EL (cell line): ENCODE data around the gene POLR3A.

Experiments
- DNase-seq: peaks from one replicate; pipeline ENCODE4 v3.0.0-alpha.2; 2016

POLR3A gene

GRCh38 chr10:77940627-77941026 lies 88.7 kb downstream of the POLR3A start:
- no peak for DNase-seq

DNA sequence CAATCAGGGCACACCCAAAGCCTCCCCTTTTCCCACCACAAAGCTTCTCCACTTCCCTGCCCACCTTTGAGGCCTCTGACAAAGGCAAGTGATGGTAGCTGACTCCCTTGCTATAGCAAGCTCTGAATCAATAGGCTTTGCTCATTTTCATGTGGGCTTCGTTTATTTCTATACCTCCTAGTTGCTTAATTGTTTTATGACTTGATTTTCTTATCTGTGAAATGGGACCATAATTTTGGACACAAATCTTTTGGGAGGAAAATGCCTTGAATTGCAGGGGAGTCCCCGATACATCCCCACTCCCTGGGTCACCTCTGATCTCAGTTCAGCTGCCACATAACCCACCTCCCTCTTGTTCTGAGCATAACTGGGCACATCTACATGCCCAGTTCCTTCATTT lies 89.1 kb downstream of the POLR3A start:
- no peak for DNase-seq

DNA sequence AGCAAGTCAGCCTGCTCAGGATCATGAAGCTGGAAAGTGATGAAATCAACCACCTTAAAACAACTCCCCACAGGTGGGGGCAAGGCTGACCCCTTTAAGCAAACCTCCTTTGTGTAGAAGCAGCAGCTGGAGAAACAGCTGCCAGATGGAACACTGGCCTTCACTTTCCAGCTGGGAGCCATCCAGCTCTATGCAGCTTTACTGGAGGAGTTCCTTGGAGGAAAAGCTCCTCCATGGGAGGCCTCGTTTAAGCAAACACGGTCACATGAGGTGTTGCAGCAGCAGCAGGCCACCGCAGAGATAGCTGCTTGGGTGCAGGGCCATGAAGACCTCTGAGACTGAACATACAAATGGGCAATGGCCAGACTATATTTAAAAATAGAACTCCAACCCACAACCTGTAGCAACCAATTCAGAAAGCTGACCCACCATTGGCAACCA lies 89.7 kb downstream of the POLR3A start:
- no peak for DNase-seq

- DNase-seq, result no peak
Observed at GRCh38 chr10:77936697-77937567, 92.4 kb downstream of the POLR3A start.

DNA sequence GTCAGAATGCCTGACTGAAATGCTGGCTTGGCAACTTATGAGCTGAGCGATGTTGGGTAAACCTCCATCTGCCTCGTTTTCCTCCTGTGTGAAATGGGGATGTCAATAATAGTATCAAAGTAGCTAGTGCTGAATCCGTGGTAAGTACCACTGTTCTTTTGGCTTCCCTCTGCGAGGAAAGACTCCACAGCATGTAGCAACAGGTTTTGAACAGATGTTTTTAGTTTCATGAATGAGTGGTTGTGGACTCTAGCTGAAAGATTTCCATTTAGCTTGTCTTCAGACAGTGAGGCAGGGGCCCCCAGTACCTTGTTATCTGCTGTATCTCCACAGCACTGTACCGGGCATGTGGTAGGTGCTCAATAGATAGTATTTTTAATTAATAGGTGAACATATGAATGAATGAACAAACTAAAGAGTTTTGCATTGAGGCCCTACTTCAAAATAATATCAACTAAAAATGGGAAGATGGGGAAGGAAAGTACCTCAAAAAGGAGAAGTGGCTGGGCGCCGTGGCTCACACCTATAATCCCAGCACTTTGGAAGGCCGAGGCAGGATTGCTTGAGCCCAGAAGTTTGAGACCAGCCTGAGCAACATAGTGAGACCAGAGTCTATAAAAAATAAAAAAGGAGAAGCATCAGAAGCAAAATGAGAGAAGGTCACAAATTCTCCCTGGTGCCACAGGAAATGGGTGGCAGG lies 97.1 kb downstream of the POLR3A start:
- DNase-seq, result no peak

DNA sequence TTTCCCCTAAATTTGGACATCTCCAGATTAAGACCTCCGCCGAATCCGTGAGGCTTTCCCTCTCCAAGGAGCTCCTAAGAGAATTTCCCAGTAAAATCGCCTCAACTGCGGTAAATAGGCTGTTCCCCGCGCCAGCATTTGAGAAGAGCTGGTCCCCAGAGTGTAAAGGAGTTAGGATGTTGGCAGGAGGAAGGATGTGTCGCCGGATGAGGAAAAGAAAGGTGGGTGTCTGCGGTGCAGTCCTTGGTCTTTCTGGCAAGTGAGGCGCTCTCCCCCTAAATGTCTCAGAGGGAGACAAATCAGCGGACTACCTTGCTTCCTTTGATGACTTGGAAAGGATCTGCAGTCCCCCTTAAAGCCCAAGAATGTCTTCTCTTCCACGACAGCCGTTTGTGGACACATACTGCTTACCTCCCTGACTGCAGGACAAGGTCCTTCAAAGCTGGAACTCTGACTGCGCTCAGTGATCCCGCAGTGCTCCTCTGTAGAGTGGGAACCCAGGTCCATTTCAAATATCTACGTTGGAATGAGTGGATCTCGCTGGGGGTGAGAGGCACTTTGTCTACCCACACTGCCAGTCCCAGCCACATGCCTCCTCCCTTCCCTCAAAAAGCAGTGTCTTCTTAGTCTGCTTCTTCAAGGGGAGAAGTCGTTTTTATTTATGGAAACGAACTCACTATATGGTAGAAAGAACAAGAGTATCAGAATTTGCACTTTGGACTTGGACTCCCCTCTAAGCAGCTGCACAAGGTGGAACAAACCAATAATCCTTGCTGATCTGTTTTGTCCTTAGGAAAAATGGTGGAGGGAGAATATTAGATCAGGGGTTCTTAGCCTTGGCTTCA lies 101.7 kb downstream of the POLR3A start:
- peak; percentile 22 for DNase-seq

GRCh38 chr10:77926566-77927401 lies 102.5 kb downstream of the POLR3A start, which contains the start of gene DLG5:
Gene DLG5 (minus strand): TSS chr10:77926755. CDS start chr10:77926520, 235 bp downstream.
- DNase-seq, result peak; percentile 66

DNA sequence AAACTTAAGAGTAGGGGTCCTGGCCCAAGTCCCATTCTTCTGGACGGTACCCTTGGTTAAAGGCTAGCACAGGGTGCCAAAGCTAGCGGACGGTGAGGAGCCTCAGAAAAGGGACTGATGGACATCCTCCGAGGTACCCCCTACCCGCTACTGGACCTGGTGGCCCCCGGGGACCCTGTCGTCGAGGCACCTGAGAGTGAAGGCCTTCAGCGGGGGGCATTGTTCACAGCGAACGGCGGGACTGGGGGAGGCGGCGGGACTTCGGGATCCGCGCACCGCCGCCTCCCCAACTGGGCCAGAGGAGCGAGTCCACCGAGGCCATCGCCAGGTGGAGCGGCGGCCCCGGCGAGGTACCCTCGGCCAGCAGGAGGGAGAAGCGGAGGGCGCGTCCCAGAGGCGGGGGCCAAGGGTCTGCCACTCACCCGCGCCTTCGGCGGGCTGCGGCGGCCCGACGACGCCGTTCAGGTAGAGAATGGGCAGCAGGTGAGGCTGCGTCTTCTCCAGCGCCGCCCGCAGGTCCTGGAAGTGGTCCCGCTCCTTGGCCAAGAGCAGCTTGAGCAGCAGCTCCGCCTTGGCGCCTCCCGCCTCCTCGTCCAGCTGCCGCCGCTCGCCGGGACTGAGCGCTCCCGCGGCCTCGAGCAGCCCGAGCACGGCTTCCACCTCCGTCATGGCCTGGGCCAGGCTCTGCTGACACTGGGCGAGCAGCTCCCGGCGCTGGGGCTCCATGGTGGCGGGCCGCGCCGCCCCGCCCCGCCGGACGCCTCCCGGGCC lies 103.3 kb downstream of the POLR3A start:
- DNase-seq, result peak; percentile 40

DNA sequence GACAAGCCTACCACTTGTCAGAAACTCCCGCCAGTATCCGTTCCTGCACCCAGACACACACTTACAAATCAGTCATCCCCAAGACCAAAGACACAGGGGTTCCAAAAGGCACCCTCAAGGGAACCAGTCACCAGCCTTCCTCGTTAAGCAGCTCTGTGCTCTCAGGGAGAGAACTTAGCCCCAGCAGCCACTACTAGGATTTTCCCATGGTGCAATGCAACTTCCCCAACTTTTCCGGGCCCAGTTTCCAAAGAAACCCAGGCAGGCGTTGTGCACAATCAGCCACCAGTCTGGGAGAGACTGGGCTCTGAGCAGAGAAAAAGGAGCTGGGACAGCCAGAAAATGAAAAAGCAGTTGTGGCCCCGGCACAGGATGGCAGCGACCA lies 103.9 kb downstream of the POLR3A start:
- DNase-seq, result peak; percentile 62

- no peak for DNase-seq
Observed at GRCh38 chr10:77922566-77923179, 106.6 kb downstream of the POLR3A start.

- DNase-seq, result no peak
Observed at GRCh38 chr10:77922055-77922454, 107.3 kb downstream of the POLR3A start.

DNA sequence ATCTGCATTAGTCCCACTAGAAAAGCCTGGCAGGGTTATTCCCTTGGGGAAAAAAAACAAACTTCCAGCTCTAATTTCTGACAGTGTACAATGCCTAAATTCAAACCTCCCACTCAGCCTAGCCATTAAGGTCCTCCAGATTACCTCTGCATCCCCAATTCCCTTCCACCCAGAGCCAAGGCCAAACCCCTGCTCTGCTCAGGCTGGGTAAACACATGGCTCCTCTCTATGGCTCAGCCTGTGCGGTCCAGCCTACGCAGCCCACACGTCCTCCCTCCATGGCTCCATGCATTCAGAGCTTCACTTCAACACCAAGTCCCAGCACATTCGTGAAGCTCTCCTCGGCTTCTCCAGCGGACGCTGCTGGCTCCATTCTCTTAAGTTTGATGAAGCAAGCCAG lies 107.9 kb downstream of the POLR3A start:
- DNase-seq, result no peak

DNA sequence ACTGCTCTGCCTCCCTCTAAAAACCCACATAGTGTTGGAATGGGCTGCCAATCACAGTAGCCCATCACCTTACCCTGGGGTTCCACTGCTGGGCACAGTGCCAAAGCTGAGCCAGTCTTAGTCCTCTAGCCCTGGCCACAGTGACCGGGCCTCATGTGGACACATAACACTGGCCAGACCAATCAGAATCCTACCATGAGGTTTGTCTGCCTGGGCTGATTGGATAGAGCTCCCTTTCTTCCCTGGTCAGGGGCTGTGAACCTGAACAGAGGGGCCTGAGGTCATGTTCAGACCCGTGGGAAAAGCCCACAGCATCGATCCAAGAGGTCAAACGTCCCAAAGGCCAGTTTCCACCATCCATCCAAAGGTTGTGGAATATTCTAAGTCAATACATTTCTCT lies 108.8 kb downstream of the POLR3A start:
- DNase-seq, result no peak

- peak; percentile 91 for DNase-seq
Observed at GRCh38 chr10:77919713-77920108, 109.6 kb downstream of the POLR3A start.
